Measurements from ENCODE around the gene C2CD4C.
"Not testable (repeated sequence)": the region's sequence is repeated elsewhere in the genome, so short reads cannot be mapped to it uniquely, and the experiment has no call there.

Gene C2CD4C

DNA sequence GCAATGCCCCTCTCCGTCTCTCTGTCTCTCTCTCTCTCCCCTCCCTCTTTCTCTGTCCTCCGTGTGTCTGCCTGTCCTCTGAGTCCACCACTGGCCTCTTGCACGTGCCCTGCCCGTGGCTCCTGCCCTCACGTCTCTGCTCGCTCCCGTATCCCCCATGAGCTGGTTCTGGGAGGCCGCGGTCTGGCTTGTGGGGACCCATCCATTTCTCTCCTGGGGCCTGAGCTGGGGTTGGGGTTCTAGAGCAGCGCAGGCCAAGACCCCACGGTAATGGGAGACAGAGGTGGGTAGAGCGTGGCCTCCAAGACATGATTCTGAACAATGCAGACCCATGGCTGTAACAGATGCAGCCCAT, 19.0 kb downstream of the C2CD4C start:
- no peak for TF ChIP-seq SUZ12 (IDR thresholded peaks at IDR 0.05; ENCODE audit: extremely low read depth, insufficient read depth, insufficient read length)
- no peak for TF ChIP-seq ZNF274 (IDR thresholded peaks at IDR 0.05; ENCODE audit: low read depth, low read length)
- TF ChIP-seq YY1 (IDR thresholded peaks at IDR 0.05; ENCODE audit: insufficient read depth, insufficient read length), result no peak
- Histone ChIP-seq H3K4me1 (ENCODE audit: insufficient read depth, insufficient read length) (peaks cover 25% of the 10 kb centered on the region), H3K27me3 (ENCODE audit: insufficient read depth, insufficient read length) (peaks cover 6% of the 10 kb centered on the region), H3K9ac (ENCODE audit: insufficient read length, low read depth) (peak overlapping the region; percentile 9), H3K4me3 (ENCODE audit: insufficient read length, low read depth) (no peak overlapping the region), H3K9me3 (ENCODE audit: insufficient read depth, low read length) (no peaks in the 10 kb centered on the region), H3K36me3 (ENCODE audit: insufficient read depth, insufficient read length, low read length) (no peaks in the 10 kb centered on the region)
- DNase-seq (ENCODE audit: low read depth, low spot score), result no peak

DNA sequence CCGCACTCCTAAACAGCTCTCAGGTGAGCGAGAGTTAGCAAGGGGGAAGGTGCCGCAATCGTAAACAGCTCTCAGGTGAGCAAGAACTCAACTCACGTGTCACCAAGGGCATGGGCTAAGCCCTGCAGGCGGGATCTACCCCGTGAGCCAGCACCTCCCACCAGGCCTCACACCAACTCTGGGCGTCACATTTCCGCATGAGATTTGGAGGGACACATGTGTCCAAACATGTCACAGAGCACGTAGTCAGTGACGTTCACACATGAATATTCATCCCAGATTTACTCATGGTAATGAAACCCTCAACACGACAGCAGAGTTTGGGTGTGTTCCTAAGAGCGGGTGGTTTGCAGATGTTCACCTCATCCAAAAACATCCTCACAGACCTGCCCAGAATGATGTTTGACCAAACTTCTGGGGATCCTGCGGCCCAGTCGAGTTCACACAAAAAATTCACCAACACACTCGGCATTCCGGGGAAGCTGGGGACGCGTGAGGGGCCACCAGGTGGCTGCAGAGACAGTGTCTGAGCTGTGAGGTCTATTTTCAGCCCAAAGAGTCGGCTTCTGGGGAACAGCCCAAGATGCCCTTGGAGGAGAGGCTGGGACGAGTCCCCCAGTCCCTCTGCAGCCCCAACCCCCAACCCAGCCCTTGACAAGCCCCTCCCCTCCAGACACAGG, 19.6 kb downstream of the C2CD4C start:
- Histone ChIP-seq H3K4me3 (ENCODE audit: insufficient read length, low read depth) (no peak overlapping the region), H3K9me3 (ENCODE audit: insufficient read depth, low read length) (no peaks in the 10 kb centered on the region), H3K36me3 (ENCODE audit: insufficient read depth, insufficient read length, low read length) (no peaks in the 10 kb centered on the region), H3K27me3 (ENCODE audit: insufficient read depth, insufficient read length) (peaks cover 6% of the 10 kb centered on the region), H3K9ac (ENCODE audit: insufficient read length, low read depth) (peak overlapping the region; percentile 36), H3K4me1 (ENCODE audit: insufficient read depth, insufficient read length) (peaks cover 25% of the 10 kb centered on the region)
- no peak for DNase-seq (ENCODE audit: low read depth, low spot score)
- TF ChIP-seq SUZ12 (IDR thresholded peaks at IDR 0.05; ENCODE audit: extremely low read depth, insufficient read depth, insufficient read length), result no peak
- no peak for TF ChIP-seq YY1 (IDR thresholded peaks at IDR 0.05; ENCODE audit: insufficient read depth, insufficient read length)
- TF ChIP-seq ZNF274 (IDR thresholded peaks at IDR 0.05; ENCODE audit: low read depth, low read length), result no peak

DNA sequence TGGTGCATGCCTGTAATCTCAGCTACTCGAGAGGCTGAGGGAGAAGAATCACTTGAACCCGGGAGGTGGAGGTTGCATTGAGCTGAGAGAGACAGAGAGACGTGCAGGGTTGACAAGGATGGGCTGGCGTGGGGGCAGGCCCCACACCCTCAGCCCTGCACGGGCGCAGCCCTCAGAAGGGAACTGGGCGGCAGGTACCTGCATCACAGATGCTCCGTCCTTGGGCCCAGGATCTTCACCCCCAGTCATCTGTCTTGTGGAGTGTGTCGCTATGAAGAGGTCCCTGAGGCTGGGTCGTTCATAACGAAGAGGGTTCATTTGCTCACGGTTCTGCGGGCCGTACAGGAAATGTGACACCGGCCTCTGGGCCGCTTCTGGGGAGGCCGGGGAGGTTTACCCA, 20.3 kb downstream of the C2CD4C start:
- H3K4me1 ChIP-seq (ENCODE audit: insufficient read depth, insufficient read length), result peaks cover 29% of the 10 kb centered on the region
- peaks cover 6% of the 10 kb centered on the region for H3K27me3 ChIP-seq (ENCODE audit: insufficient read depth, insufficient read length)
- no peaks in the 10 kb centered on the region for H3K36me3 ChIP-seq (ENCODE audit: insufficient read depth, insufficient read length, low read length)
- no peak for DNase-seq (ENCODE audit: low read depth, low spot score)
- H3K9ac ChIP-seq (ENCODE audit: insufficient read length, low read depth), result peak overlapping the region; percentile 5
- no peak overlapping the region for H3K4me3 ChIP-seq (ENCODE audit: insufficient read length, low read depth)
- no peaks in the 10 kb centered on the region for H3K9me3 ChIP-seq (ENCODE audit: insufficient read depth, low read length)
- TF ChIP-seq ZNF274 (IDR thresholded peaks at IDR 0.05; ENCODE audit: low read depth, low read length) (no peak), YY1 (IDR thresholded peaks at IDR 0.05; ENCODE audit: insufficient read depth, insufficient read length) (no peak), SUZ12 (IDR thresholded peaks at IDR 0.05; ENCODE audit: extremely low read depth, insufficient read depth, insufficient read length) (no peak)

- no peak overlapping the region for H3K4me3 ChIP-seq (ENCODE audit: insufficient read length, low read depth)
- no peaks in the 10 kb centered on the region for H3K36me3 ChIP-seq (ENCODE audit: insufficient read depth, insufficient read length, low read length)
- TF ChIP-seq SUZ12 (IDR thresholded peaks at IDR 0.05; ENCODE audit: extremely low read depth, insufficient read depth, insufficient read length) (no peak), ZNF274 (IDR thresholded peaks at IDR 0.05; ENCODE audit: low read depth, low read length) (no peak), YY1 (IDR thresholded peaks at IDR 0.05; ENCODE audit: insufficient read depth, insufficient read length) (no peak)
- H3K9ac ChIP-seq (ENCODE audit: insufficient read length, low read depth), result peak overlapping the region; percentile 61
- peaks cover 29% of the 10 kb centered on the region for H3K4me1 ChIP-seq (ENCODE audit: insufficient read depth, insufficient read length)
- DNase-seq (ENCODE audit: low read depth, low spot score), result no peak
- H3K9me3 ChIP-seq (ENCODE audit: insufficient read depth, low read length), result no peaks in the 10 kb centered on the region
- peaks cover 3% of the 10 kb centered on the region for H3K27me3 ChIP-seq (ENCODE audit: insufficient read depth, insufficient read length)
Observed at GRCh38 chr19:387777-388176, 21.2 kb downstream of the C2CD4C start.

GRCh38 chr19:386632-387301, 22.2 kb downstream of the C2CD4C start:
- H3K27me3 ChIP-seq (ENCODE audit: insufficient read depth, insufficient read length); H3K4me3 ChIP-seq (ENCODE audit: insufficient read length, low read depth); H3K36me3 ChIP-seq (ENCODE audit: insufficient read depth, insufficient read length, low read length); H3K9me3 ChIP-seq (ENCODE audit: insufficient read depth, low read length); H3K9ac ChIP-seq (ENCODE audit: insufficient read length, low read depth): not testable (repeated sequence)
- peak; percentile 69 for DNase-seq (ENCODE audit: low read depth, low spot score)
- peaks cover 22% of the 10 kb centered on the region for H3K4me1 ChIP-seq (ENCODE audit: insufficient read depth, insufficient read length)

GRCh38 chr19:386189-386588, 22.8 kb downstream of the C2CD4C start:
- H3K27me3 ChIP-seq (ENCODE audit: insufficient read depth, insufficient read length); H3K9me3 ChIP-seq (ENCODE audit: insufficient read depth, low read length); H3K9ac ChIP-seq (ENCODE audit: insufficient read length, low read depth); H3K4me3 ChIP-seq (ENCODE audit: insufficient read length, low read depth); DNase-seq (ENCODE audit: low read depth, low spot score); H3K36me3 ChIP-seq (ENCODE audit: insufficient read depth, insufficient read length, low read length): not testable (repeated sequence)
- peaks cover 21% of the 10 kb centered on the region for H3K4me1 ChIP-seq (ENCODE audit: insufficient read depth, insufficient read length)

- Histone ChIP-seq H3K9me3 (ENCODE audit: insufficient read depth, low read length) (no peaks in the 10 kb centered on the region), H3K4me3 (ENCODE audit: insufficient read length, low read depth) (no peak overlapping the region), H3K4me1 (ENCODE audit: insufficient read depth, insufficient read length) (peaks cover 17% of the 10 kb centered on the region), H3K36me3 (ENCODE audit: insufficient read depth, insufficient read length, low read length) (no peaks in the 10 kb centered on the region), H3K27me3 (ENCODE audit: insufficient read depth, insufficient read length) (peaks cover 8% of the 10 kb centered on the region), H3K9ac (ENCODE audit: insufficient read length, low read depth) (no peak overlapping the region)
- TF ChIP-seq ZNF274 (IDR thresholded peaks at IDR 0.05; ENCODE audit: low read depth, low read length), result no peak
- DNase-seq (ENCODE audit: low read depth, low spot score), result no peak
Observed at GRCh38 chr19:384799-385169, 24.2 kb downstream of the C2CD4C start.
